Nephron progenitor cell (in vitro differentiated cells): ENCODE data around the gene HINFP.
A peak's percentile ranks its signal among the peaks of the same experiment; 100 is the strongest.

Source experiments
- DNase-seq: peaks from one replicate; pipeline ENCODE4 v3.0.0; 2021
- H3K27ac Mint-ChIP-seq: 2 replicates; pipeline ENCODE4 v1.8.0; 2021; ENCODE audit warnings: mild to moderate bottlenecking, moderate library complexity, mixed read lengths
- H3K27me3 Mint-ChIP-seq: 2 replicates; pipeline ENCODE4 v1.8.0; 2021; ENCODE audit warnings: mild to moderate bottlenecking, low read depth, mixed read lengths; ENCODE audit not compliant: poor library complexity
- H3K36me3 Mint-ChIP-seq: 2 replicates; pipeline ENCODE4 v1.8.0; 2021; ENCODE audit warnings: low read depth, mixed read lengths
- H3K4me1 Mint-ChIP-seq: 2 replicates; pipeline ENCODE4 v1.8.0; 2021; ENCODE audit warnings: mixed read lengths
- H3K4me3 Mint-ChIP-seq: 2 replicates; pipeline ENCODE4 v1.8.0; 2021; ENCODE audit warnings: mild to moderate bottlenecking, moderate library complexity, mixed read lengths
- H3K9me3 Mint-ChIP-seq: 2 replicates; pipeline ENCODE4 v1.8.0; 2021; ENCODE audit warnings: mild to moderate bottlenecking, moderate library complexity, mixed read lengths
- TF ChIP-seq, protein P1 (sequence below): fragments of 200-600 bp; sonication (generic); IDR thresholded peaks from 2 replicates; pipeline ENCODE4 v1.5.0; 2021; ENCODE audit warnings: antibody characterized with exemption

HINFP gene

DNA sequence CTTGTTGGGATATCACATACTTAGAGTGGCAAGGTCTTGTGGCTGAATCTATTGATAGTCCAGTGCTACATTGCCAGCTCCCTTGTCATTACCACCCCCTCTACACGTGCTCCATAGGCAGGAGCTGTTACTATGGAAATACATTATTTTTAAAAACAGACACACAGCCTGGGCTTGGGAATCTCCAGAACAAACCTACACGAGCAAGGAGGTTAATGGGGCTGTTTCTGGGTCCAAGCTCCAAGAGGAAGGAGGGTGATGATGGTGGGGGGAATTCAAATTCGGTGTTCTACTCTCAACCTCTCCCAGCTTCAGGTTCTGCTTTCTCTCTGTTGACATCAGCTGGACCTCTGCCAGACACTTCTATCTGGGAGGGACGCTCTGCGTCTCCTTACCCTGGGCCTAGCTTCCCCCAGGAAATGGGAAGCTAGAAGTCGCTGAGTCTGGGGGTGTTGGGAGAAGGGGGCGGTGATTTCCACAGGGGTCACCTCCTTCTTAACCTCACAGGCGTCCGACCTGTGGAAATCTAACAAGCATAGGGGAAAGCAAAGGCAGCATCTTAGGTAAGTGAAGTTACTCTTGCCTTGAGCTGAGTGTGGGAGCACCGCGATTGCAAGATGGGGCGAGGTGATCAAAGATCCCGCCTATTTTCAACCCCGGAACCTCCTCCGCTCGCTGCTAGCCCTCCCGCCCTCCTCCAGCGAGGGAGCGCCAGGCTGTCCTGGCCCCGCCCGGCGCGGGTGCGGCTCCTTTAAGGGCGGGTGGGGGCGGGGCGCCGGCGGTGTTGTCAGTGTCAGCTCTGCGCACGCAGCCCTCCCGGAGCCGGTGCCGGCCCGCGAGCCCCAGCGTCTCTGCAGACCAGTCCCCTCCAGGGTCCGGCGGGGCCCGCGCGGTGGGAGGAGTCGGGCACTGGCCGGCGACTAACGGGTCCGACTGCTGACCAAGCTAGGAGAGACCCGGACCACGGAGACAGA, 14.5 kb upstream of the HINFP start, which contains the start of gene C2CD2L:
C2CD2L (plus strand) TSS at position 781 of the 974 bp plus-strand sequence. CDS start 398 bp downstream, outside the sequence.
- peaks cover 19% of the 10 kb centered on the region for H3K27me3 Mint-ChIP-seq
- peak; percentile 88 for DNase-seq
- TF ChIP-seq, protein P1, sequence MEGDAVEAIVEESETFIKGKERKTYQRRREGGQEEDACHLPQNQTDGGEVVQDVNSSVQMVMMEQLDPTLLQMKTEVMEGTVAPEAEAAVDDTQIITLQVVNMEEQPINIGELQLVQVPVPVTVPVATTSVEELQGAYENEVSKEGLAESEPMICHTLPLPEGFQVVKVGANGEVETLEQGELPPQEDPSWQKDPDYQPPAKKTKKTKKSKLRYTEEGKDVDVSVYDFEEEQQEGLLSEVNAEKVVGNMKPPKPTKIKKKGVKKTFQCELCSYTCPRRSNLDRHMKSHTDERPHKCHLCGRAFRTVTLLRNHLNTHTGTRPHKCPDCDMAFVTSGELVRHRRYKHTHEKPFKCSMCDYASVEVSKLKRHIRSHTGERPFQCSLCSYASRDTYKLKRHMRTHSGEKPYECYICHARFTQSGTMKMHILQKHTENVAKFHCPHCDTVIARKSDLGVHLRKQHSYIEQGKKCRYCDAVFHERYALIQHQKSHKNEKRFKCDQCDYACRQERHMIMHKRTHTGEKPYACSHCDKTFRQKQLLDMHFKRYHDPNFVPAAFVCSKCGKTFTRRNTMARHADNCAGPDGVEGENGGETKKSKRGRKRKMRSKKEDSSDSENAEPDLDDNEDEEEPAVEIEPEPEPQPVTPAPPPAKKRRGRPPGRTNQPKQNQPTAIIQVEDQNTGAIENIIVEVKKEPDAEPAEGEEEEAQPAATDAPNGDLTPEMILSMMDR: no peak
- H3K36me3 Mint-ChIP-seq: peaks cover 7% of the 10 kb centered on the region
- H3K4me1 Mint-ChIP-seq: peaks cover 71% of the 10 kb centered on the region
- H3K27ac Mint-ChIP-seq: peak within 1 kb of the TSS; percentile 79
- H3K4me3 Mint-ChIP-seq: peak within 1 kb of the TSS; percentile 83
- H3K9me3 Mint-ChIP-seq: no peaks in the 10 kb centered on the region

DNA sequence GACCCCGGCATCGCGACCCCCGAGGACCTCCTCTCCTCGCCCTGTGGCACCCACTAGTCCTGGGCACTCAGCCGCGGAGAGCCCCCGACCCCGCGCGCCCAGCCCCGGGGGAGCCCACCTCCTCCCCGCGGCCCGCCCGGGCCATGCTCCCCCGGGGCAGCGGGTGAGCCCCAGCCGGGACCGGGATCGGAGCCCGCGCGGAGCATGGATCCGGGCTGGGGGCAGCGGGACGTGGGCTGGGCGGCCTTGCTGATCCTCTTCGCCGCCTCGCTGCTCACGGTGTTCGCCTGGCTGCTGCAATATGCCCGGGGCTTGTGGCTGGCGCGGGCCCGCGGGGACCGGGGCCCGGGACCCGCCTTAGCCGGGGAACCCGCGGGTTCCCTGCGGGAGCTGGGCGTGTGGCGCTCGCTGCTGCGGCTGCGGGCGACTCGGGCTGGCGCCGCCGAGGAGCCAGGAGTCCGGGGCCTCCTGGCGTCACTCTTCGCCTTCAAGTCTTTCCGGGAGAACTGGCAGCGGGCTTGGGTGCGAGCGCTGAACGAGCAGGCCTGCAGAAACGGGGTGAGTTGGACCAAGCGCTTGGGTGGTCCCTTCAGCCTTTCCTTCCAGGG, 13.7 kb upstream of the HINFP start:
- H3K4me1 Mint-ChIP-seq: peaks cover 64% of the 10 kb centered on the region
- peak; percentile 47 for DNase-seq

GRCh38 chr11:119108146-119108856, 13.1 kb upstream of the HINFP start:
- TF ChIP-seq, protein P1: no peak
- no peak overlapping the region for H3K27ac Mint-ChIP-seq
- H3K9me3 Mint-ChIP-seq: no peaks in the 10 kb centered on the region
- H3K36me3 Mint-ChIP-seq: peaks cover 9% of the 10 kb centered on the region
- no peak for DNase-seq
- H3K4me3 Mint-ChIP-seq: peak overlapping the region; percentile 80
- peaks cover 19% of the 10 kb centered on the region for H3K27me3 Mint-ChIP-seq
- peaks cover 57% of the 10 kb centered on the region for H3K4me1 Mint-ChIP-seq

More for the DNA sequence above, 13.7 kb upstream of the HINFP start:
- Mint-ChIP-seq H3K9me3 (no peaks in the 10 kb centered on the region), H3K36me3 (peaks cover 9% of the 10 kb centered on the region), H3K27ac (no peak overlapping the region), H3K4me3 (peak overlapping the region; percentile 83), H3K27me3 (peaks cover 19% of the 10 kb centered on the region)
- TF ChIP-seq, protein P1: no peak

DNA sequence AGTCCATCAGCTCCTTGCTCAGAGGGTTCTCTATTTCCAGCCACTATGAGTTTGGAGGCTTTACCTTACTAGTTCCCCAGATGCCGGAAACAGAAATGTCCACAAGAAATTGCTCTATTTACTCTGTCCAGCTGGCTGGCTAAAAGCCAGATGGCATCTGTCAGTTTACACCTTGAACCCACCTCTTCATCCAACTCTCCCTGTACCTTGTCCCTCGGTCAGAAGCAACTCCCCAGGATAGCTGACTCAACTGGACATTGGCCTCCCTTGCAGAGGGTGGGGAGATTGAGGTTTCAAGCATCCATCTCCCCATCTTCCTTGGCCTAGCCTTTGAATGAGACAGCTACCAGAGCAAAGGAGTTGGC, 12.5 kb upstream of the HINFP start:
- DNase-seq: no peak
- Mint-ChIP-seq H3K9me3 (no peaks in the 10 kb centered on the region), H3K4me3 (peak overlapping the region; percentile 80), H3K27ac (no peak overlapping the region), H3K27me3 (peaks cover 19% of the 10 kb centered on the region), H3K4me1 (peaks cover 52% of the 10 kb centered on the region), H3K36me3 (peaks cover 9% of the 10 kb centered on the region)
- TF ChIP-seq, protein P1: no peak

GRCh38 chr11:119109843-119110242, 11.5 kb upstream of the HINFP start:
- Mint-ChIP-seq H3K27me3 (peaks cover 19% of the 10 kb centered on the region), H3K4me3 (peak overlapping the region; percentile 80), H3K36me3 (peaks cover 9% of the 10 kb centered on the region), H3K9me3 (no peaks in the 10 kb centered on the region), H3K4me1 (peaks cover 42% of the 10 kb centered on the region), H3K27ac (no peak overlapping the region)
- DNase-seq: no peak
- TF ChIP-seq, protein P1: no peak
